GM15510 (cell line): ENCODE results near the gene FHL1.

Experiments used
- POLR2A ChIP-seq: IDR thresholded peaks from 3 replicates; pipeline ENCODE4 v1.6.1; 2011; ENCODE audit warnings: borderline replicate concordance; ENCODE audit not compliant: insufficient read length; ENCODE audit errors: extremely low read depth

FHL1 gene

GRCh38 chrX:136165406-136165805 lies 18.1 kb downstream of the FHL1 start:
- no peak for TF ChIP-seq POLR2A

GRCh38 chrX:136166221-136166855 lies 19.0 kb downstream of the FHL1 start:
- TF ChIP-seq POLR2A = no peak

- TF ChIP-seq POLR2A = no peak
Observed at GRCh38 chrX:136168929-136169735, 21.8 kb downstream of the FHL1 start.

- TF ChIP-seq POLR2A = no peak
Observed at GRCh38 chrX:136170139-136170800, 22.9 kb downstream of the FHL1 start.

GRCh38 chrX:136171420-136171819 lies 24.1 kb downstream of the FHL1 start:
- TF ChIP-seq POLR2A = no peak

- no peak for TF ChIP-seq POLR2A
Observed at GRCh38 chrX:136176399-136176825, 29.1 kb downstream of the FHL1 start.

GRCh38 chrX:136179133-136179532 lies 31.8 kb downstream of the FHL1 start:
- TF ChIP-seq POLR2A = no peak

- TF ChIP-seq POLR2A = no peak
Observed at GRCh38 chrX:136182414-136182813, 35.1 kb downstream of the FHL1 start.

GRCh38 chrX:136183172-136183571 lies 35.8 kb downstream of the FHL1 start:
- TF ChIP-seq POLR2A = no peak

GRCh38 chrX:136183917-136184316 lies 36.6 kb downstream of the FHL1 start:
- TF ChIP-seq POLR2A = no peak

- TF ChIP-seq POLR2A = no peak
Observed at GRCh38 chrX:136185401-136186022, 38.2 kb downstream of the FHL1 start.

GRCh38 chrX:136186023-136186413 lies 38.7 kb downstream of the FHL1 start:
- no peak for TF ChIP-seq POLR2A

GRCh38 chrX:136189222-136189621 lies 41.9 kb downstream of the FHL1 start:
- TF ChIP-seq POLR2A = no peak

- TF ChIP-seq POLR2A = no peak
Observed at GRCh38 chrX:136190038-136190713, 42.8 kb downstream of the FHL1 start.
